ENCODE measurements around the gene S100A8. TPM values are rescaled to one million over a fixed set of nuclear protein-coding genes. Genes with fewer than 3 reads are reported as not detected.

S100A8 gene
- polyA plus RNA-seq, 3 donors = 4,193 to 30,135 (median 27,689) TPM

- 97% methylated on average over 7 of the region's 8 CpGs for WGBS (ENCODE audit: insufficient coverage)
Measured at GRCh38 chr1:153354515-153355193, 36.2 kb downstream of the S100A8 start.

More at GRCh38 chr1:153354515-153355193, 36.2 kb downstream of the S100A8 start:
- Histone ChIP-seq H3K4me3 (replicated peaks in 1 of 3; ENCODE audit: low read depth in 2 of 3, low read length in 3 of 3) (no peak overlapping the region), H3K27ac (ENCODE audit: low read depth in 1 of 2, low read length in 2 of 2) (no peak overlapping the region), H3K4me1 (ENCODE audit: control insufficient read depth in 1 of 2, insufficient read depth in 2 of 2, low read length in 2 of 2) (peaks cover 28 to 49% of the 10 kb centered on the region in 2 donors), H3K9ac (ENCODE audit: insufficient read depth, low read length, poor library complexity, severe bottlenecking) (no peak overlapping the region), H3K4me2 (replicated peaks; ENCODE audit: extremely low read depth, low read length, poor library complexity, severe bottlenecking) (no peak overlapping the region), H2AFZ (ENCODE audit: insufficient read depth, low read depth, low read length, poor library complexity, severe bottlenecking) (no peak overlapping the region), H3K9me3 (replicated peaks in 1 of 2; ENCODE audit: control insufficient read depth in 1 of 2, insufficient read depth in 1 of 2, low read length in 2 of 2) (no peaks in the 10 kb centered on the region), H4K20me1 (ENCODE audit: insufficient read depth, low read length) (peaks cover 23% of the 10 kb centered on the region), H3K36me3 (replicated peaks in 1 of 2; ENCODE audit: control insufficient read depth in 1 of 2, insufficient read depth in 2 of 2, low read length in 2 of 2) (peaks cover 10 to 16% of the 10 kb centered on the region in 2 donors), H3K79me2 (ENCODE audit: insufficient read depth, low read length) (peaks cover 43% of the 10 kb centered on the region), H3K27me3 (ENCODE audit: control insufficient read depth in 2 of 2, insufficient read depth in 2 of 2, low read length in 2 of 2) (no peaks in the 10 kb centered on the region)
- H3K27me3 Mint-ChIP-seq (ENCODE audit: low read depth in 3 of 3) = peaks cover 4 to 9% (median 5%) of the 10 kb centered on the region in 3 donors
- H3K27ac Mint-ChIP-seq = no peak overlapping the region
- peaks cover 0 to 6% (median 2%) of the 10 kb centered on the region in 7 donors for H3K9me3 Mint-ChIP-seq
- intact Hi-C loops (cut with micrococcal nuclease) = no loop called here
- no peak for TF ChIP-seq CTCF (IDR thresholded peaks at IDR 0.05)
- H3K4me3 Mint-ChIP-seq = no peak overlapping the region
- peaks cover 46% of the 10 kb centered on the region for H3K4me1 Mint-ChIP-seq
- DNase-seq = no peak
- H3K36me3 Mint-ChIP-seq = peaks cover 10 to 20% of the 10 kb centered on the region in 2 donors

All from CD14-positive monocyte (primary cell).